ENCODE measurements around the gene GOSR1. TPM values are rescaled to one million over a fixed set of nuclear protein-coding genes. Genes with fewer than 3 reads are reported as not detected.
"Not testable (repeated sequence)": the region's sequence is repeated elsewhere in the genome, so short reads cannot be mapped to it uniquely, and the experiment has no call there.

The GOSR1 gene
- total RNA-seq, 2 experiments from 2014 or later = 45.3 to 49.3 TPM

DNA sequence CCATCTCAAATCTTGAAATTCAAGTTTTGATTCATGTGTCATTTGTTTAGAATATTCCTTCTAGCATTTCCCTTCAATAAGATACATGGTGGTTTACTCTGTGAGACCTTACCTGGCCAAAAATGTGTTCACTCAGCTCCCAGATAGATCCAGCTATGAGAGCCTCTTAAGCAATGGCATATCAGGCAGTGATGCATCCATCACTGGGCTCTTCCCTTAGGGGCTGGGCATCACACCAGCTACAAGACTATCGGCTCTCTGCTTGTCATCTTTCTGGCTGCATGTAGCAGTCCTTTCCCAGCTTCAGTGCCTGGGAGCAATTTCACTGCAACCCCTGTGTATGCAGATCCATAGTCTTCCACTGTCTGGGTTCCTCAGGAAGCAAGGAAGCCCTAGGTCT, 40.6 kb downstream of the GOSR1 start:
- Mint-ChIP-seq H3K27me3 (no peaks in the 10 kb centered on the region), H3K4me1 (peaks cover 10% of the 10 kb centered on the region), H3K36me3 (peaks cover 42% of the 10 kb centered on the region), H3K27ac (no peak overlapping the region), H3K4me3 (no peak overlapping the region), H3K9me3 (ENCODE audit: low read depth) (no peaks in the 10 kb centered on the region)
- ATAC-seq (no peak), DNase-seq (no peak)
- CTCF ChIA-PET = no interaction called here

DNA sequence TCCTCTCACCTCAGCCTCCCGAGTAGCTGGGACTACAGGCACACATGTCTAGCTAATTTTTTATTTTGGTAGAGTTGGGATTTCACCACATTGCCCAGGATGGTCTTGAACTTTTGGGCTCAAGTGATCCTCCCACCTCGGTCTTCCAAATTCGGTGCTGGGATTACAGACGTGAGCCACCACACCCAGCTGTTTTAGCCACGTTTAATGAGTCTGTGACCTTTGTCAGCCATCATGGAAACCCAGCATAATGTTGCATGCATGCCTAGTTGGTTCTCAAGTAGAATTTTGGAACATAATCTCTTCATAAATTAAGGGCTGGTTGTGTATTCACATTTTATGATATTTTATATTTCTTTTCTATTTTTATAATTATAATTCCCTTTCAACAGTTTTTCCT, 42.0 kb downstream of the GOSR1 start:
- Mint-ChIP-seq H3K27ac (no peak overlapping the region), H3K27me3 (no peaks in the 10 kb centered on the region), H3K4me3 (no peak overlapping the region), H3K36me3 (peaks cover 37% of the 10 kb centered on the region), H3K4me1 (peaks cover 10% of the 10 kb centered on the region), H3K9me3 (ENCODE audit: low read depth) (no peaks in the 10 kb centered on the region)
- ATAC-seq (no peak), DNase-seq (no peak)
- CTCF ChIA-PET = interaction anchor here (0.6 kb wide), 3 partner anchors 124 to 1631 kb away, joined by 3 to 4 read pairs (median 3); no protein-coding TSS in a partner anchor

DNA sequence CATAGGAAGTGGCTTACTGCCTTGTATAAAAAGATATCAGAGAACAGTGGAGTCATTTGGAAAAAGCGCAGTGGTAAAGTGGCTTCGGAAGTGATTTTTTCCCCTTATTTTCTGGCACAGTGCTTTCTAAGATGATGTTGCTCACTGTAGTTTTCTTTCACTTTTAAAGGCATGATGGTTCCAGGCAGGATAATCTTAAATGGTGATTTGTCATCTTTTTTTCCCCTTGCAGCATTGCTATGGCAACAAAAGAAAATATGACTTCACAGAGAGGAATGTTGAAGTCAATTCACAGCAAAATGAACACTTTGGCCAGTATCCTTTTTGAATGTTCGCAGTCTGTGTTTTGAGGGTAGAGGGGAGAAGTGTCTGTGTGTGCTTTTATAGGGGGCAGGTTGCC, 42.5 kb downstream of the GOSR1 start:
- peaks cover 10% of the 10 kb centered on the region for H3K4me1 Mint-ChIP-seq
- H3K4me3 Mint-ChIP-seq = no peak overlapping the region
- H3K27me3 Mint-ChIP-seq = no peaks in the 10 kb centered on the region
- no peaks in the 10 kb centered on the region for H3K9me3 Mint-ChIP-seq (ENCODE audit: low read depth)
- ATAC-seq = no peak
- H3K36me3 Mint-ChIP-seq = peaks cover 35% of the 10 kb centered on the region
- DNase-seq = no peak
- no peak overlapping the region for H3K27ac Mint-ChIP-seq
- CTCF ChIA-PET = no interaction called here

- ATAC-seq (no peak), DNase-seq (no peak)
- H3K4me3 Mint-ChIP-seq = no peak overlapping the region
- CTCF ChIA-PET = interaction anchor here (0.7 kb wide), 1 partner anchor 43 kb away, joined by 3 read pairs; no protein-coding TSS in a partner anchor
- no peaks in the 10 kb centered on the region for H3K27me3 Mint-ChIP-seq
- no peak overlapping the region for H3K27ac Mint-ChIP-seq
- H3K36me3 Mint-ChIP-seq = peaks cover 36% of the 10 kb centered on the region
- peaks cover 10% of the 10 kb centered on the region for H3K4me1 Mint-ChIP-seq
- H3K9me3 Mint-ChIP-seq (ENCODE audit: low read depth) = no peaks in the 10 kb centered on the region
Measured at GRCh38 chr17:30520436-30520835, 43.2 kb downstream of the GOSR1 start.

DNA sequence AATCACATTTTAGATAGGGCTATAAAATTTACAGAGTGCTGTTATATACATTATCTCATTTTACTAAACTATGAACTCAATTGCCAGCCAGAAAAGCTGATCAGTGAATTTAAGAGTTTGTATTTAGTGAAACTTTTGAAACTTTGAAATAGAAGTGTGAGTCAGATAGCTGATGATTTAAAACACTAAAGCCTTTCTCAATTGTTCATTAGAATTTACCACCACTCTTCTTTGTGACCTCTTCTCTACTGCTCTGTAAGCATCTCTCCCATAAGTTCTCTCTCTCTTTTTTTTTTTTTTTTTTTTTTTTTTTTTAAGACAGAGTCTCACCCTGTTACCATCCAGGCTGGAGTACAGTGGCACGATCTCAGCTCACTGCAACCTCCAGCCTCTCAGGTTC, 43.7 kb downstream of the GOSR1 start:
- CTCF ChIA-PET = interaction anchor here (0.6 to 0.7 kb wide), 2 partner anchors 43 to 270 kb away, joined by 3 read pairs; no protein-coding TSS in a partner anchor
- Mint-ChIP-seq H3K4me1 (peaks cover 10% of the 10 kb centered on the region), H3K9me3 (ENCODE audit: low read depth) (no peaks in the 10 kb centered on the region), H3K36me3 (peaks cover 33% of the 10 kb centered on the region), H3K4me3 (no peak overlapping the region), H3K27ac (no peak overlapping the region), H3K27me3 (no peaks in the 10 kb centered on the region)
- no peak for ATAC-seq
- no peak for DNase-seq

- Mint-ChIP-seq H3K4me3 (no peak overlapping the region), H3K9me3 (ENCODE audit: low read depth) (no peaks in the 10 kb centered on the region), H3K36me3 (peaks cover 32% of the 10 kb centered on the region), H3K27ac (no peak overlapping the region), H3K27me3 (no peaks in the 10 kb centered on the region), H3K4me1 (peaks cover 10% of the 10 kb centered on the region)
- DNase-seq (no peak), ATAC-seq (no peak)
- CTCF ChIA-PET = interaction anchor here (0.9 kb wide), 1 partner anchor 194 kb away, joined by 3 read pairs; no protein-coding TSS in a partner anchor
Measured at GRCh38 chr17:30521766-30522165, 44.6 kb downstream of the GOSR1 start.

- CTCF ChIA-PET = not testable (repeated sequence)
- H3K36me3 Mint-ChIP-seq = peaks cover 30% of the 10 kb centered on the region
Measured at GRCh38 chr17:30523236-30523635, 46.0 kb downstream of the GOSR1 start.

DNA sequence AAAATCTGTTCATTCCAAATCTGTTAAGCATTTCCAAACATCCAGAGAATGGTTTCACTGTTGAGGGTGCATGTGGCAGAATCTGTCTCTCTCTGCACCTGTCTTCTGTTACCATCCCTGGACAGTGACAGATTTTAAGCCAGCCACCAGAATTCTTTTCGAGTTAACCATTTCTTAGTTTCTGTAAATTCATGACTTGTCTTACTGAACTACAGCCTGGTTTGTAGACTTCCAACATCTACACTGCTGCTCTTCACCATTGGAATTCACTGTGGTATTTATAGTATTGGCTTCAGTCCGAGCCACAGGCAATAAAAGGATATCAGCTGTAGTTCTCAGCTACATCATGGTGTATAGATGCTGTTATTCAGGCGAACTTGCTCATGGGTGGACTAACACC, 47.6 kb downstream of the GOSR1 start:
- Mint-ChIP-seq H3K27ac (no peak overlapping the region), H3K4me1 (peaks cover 5% of the 10 kb centered on the region), H3K9me3 (ENCODE audit: low read depth) (no peaks in the 10 kb centered on the region), H3K27me3 (no peaks in the 10 kb centered on the region), H3K4me3 (no peak overlapping the region), H3K36me3 (peaks cover 26% of the 10 kb centered on the region)
- CTCF ChIA-PET = no interaction called here
- DNase-seq (no peak), ATAC-seq (no peak)

More at GRCh38 chr17:30523236-30523635, 46.0 kb downstream of the GOSR1 start:
- H3K27ac Mint-ChIP-seq; H3K9me3 Mint-ChIP-seq (ENCODE audit: low read depth); DNase-seq; H3K4me3 Mint-ChIP-seq; ATAC-seq; H3K27me3 Mint-ChIP-seq: not testable (repeated sequence)
- peaks cover 10% of the 10 kb centered on the region for H3K4me1 Mint-ChIP-seq

- ATAC-seq (no peak), DNase-seq (no peak)
- Mint-ChIP-seq H3K4me3 (no peak overlapping the region), H3K27ac (no peak overlapping the region), H3K36me3 (peaks cover 17% of the 10 kb centered on the region), H3K27me3 (no peaks in the 10 kb centered on the region), H3K9me3 (ENCODE audit: low read depth) (no peaks in the 10 kb centered on the region), H3K4me1 (no peaks in the 10 kb centered on the region)
- CTCF ChIA-PET = no interaction called here
Measured at GRCh38 chr17:30526401-30526800, 49.2 kb downstream of the GOSR1 start.

DNA sequence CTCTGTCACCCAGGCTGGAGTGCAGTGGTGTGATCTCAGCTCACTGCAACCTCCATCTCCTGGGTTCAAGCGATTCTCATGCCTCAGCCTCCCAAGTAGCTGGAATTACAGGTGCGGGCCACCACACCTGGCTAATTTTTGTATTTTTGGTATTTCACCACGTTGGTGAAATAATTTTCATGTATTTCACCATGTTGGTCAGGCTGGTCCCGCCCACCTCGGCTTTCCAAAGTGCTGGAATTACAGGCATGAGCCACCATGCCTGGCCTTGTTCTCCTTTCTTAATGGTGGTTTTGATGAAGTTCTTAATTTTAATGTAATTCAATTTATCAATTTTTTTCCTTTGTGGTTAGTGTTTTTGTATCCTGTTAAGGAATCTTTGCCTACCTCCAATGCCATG, 51.5 kb downstream of the GOSR1 start:
- H3K4me3 Mint-ChIP-seq = not testable (repeated sequence)

DNA sequence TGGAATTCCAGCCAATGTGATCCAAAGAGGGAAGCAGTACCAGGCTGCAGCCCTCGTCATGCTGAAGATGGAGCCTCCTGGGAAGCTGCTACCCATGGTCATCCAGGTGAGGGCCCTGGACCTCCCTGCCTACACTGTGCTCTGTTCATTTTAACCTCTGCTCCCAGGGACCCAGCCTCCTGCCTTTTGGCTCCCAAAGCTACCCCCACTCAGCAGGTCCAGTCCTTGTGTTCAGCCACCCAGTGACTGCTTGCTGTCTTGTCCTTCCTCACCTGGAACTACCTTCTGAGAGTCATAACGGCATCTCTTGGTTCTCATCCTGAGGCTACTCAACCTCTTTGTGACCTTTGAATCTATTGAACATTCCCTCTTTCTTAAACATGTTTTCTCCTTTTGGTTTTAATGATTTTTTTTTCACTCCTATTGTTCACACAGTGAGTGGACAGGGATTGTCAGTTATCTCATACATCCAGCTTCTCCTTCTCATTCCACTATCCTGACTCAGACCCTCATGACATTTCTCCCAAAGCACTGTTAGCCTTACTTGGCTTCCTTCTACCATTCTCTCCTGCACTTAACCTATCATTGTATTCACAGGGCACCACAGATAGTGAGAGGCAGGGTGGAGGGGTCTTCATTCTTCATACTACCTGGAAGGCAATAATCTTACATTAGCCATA, 53.3 kb downstream of the GOSR1 start:
- Mint-ChIP-seq H3K4me1 (no peaks in the 10 kb centered on the region), H3K27me3 (no peaks in the 10 kb centered on the region), H3K4me3 (no peak overlapping the region), H3K27ac (no peak overlapping the region), H3K9me3 (ENCODE audit: low read depth) (no peaks in the 10 kb centered on the region), H3K36me3 (no peaks in the 10 kb centered on the region)
- ATAC-seq (no peak), DNase-seq (no peak)
- CTCF ChIA-PET = no interaction called here

More for the DNA sequence above, 51.5 kb downstream of the GOSR1 start:
- H3K36me3 Mint-ChIP-seq; H3K4me1 Mint-ChIP-seq; H3K27ac Mint-ChIP-seq; H3K27me3 Mint-ChIP-seq; DNase-seq; ATAC-seq; CTCF ChIA-PET; H3K9me3 Mint-ChIP-seq (ENCODE audit: low read depth): not testable (repeated sequence)

GRCh38 chr17:30532871-30533270, 55.7 kb downstream of the GOSR1 start:
- ATAC-seq (no peak), DNase-seq (no peak)
- no peak overlapping the region for H3K4me3 Mint-ChIP-seq
- CTCF ChIA-PET = interaction anchor here (0.5 to 0.7 kb wide), 2 partner anchors 33 to 601 kb away, joined by 3 read pairs; no protein-coding TSS in a partner anchor
- no peaks in the 10 kb centered on the region for H3K27me3 Mint-ChIP-seq
- no peaks in the 10 kb centered on the region for H3K36me3 Mint-ChIP-seq
- H3K4me1 Mint-ChIP-seq = no peaks in the 10 kb centered on the region
- H3K27ac Mint-ChIP-seq = no peak overlapping the region
- H3K9me3 Mint-ChIP-seq (ENCODE audit: low read depth) = no peaks in the 10 kb centered on the region

GRCh38 chr17:30534298-30534697, 57.1 kb downstream of the GOSR1 start:
- H3K4me1 Mint-ChIP-seq = no peaks in the 10 kb centered on the region
- no peak for DNase-seq
- H3K9me3 Mint-ChIP-seq (ENCODE audit: low read depth) = no peaks in the 10 kb centered on the region
- CTCF ChIA-PET = no interaction called here
- H3K36me3 Mint-ChIP-seq = no peaks in the 10 kb centered on the region
- H3K27ac Mint-ChIP-seq = no peak overlapping the region
- no peak for ATAC-seq
- no peaks in the 10 kb centered on the region for H3K27me3 Mint-ChIP-seq
- no peak overlapping the region for H3K4me3 Mint-ChIP-seq
